Suppressor macrophage treated with lipopolysaccharide for 4 hours (primary cell): Measurements from ENCODE around the gene RBCK1.
"Not testable (repeated sequence)": the region's sequence is repeated elsewhere in the genome, so short reads cannot be mapped to it uniquely, and the experiment has no call there.

Experiments
- DNase-seq: peaks from one replicate; pipeline ENCODE4 v3.0.0-alpha.2; 2020

RBCK1 gene

GRCh38 chr20:376089-376488, 32.0 kb upstream of the RBCK1 start:
- no peak for DNase-seq

DNA sequence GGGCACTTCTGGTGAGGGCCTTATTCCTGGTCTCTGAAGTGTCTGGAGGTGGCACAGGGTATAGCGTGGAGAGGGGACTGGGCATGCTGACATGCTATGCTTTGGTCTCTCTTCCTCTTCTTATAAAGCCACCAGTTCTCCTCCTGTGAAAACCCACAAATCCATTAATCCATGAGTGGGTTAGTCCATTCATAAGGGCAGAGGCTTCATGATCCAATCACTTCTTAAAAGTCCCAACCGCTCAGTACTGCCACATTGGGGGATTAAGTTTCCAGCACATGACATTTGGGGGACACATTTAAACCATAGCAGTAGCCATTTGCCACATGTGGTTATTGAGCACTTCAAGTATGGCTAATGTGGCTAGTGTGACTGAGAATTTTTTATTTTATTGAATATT, 31.3 kb upstream of the RBCK1 start:
- no peak for DNase-seq

- DNase-seq, result not testable (repeated sequence)
These were observed 30.5 kb upstream of the RBCK1 start for GRCh38 chr20:377578-377977.

GRCh38 chr20:378961-379336, 29.1 kb upstream of the RBCK1 start:
- DNase-seq, result no peak

- peak; percentile 59 for DNase-seq
These were observed 27.1 kb upstream of the RBCK1 start for GRCh38 chr20:380763-381580.

DNA sequence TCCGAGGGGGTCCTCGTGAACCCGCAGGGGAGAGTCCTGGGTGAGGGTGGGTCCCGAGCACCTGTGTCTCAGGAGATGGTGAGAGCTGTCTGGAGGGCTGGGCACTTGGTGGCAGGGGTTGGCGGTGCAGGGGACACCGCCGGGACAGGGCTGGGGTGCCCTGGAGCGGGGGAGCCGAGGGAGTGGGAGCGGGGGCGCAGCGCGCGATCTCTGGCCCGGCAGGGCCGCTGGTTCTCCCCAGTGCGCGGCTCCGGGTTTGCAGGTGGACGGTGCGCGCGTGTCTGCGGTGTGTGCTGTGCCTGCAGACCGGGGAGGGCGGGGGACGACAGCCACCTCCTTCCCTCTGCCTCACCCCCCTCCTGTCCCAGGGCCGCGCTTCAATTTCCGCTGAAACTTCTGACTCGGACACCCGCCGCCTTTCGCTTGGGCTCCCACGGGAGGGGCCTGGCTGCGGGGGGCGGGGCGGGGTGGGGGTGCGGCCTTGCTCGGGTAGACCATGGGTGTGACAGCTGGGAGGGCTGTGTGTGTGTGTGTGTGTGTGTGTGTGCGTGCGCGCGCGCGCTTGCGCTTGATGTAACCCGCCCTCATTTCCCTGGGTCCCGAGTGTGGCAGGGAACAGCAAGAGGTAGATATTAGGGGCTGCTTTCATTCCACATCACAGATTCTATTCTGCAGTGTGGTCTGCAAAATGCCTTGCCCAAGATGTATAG, 26.4 kb upstream of the RBCK1 start:
- peak; percentile 62 for DNase-seq

GRCh38 chr20:382291-383115, 25.6 kb upstream of the RBCK1 start:
- no peak for DNase-seq

DNA sequence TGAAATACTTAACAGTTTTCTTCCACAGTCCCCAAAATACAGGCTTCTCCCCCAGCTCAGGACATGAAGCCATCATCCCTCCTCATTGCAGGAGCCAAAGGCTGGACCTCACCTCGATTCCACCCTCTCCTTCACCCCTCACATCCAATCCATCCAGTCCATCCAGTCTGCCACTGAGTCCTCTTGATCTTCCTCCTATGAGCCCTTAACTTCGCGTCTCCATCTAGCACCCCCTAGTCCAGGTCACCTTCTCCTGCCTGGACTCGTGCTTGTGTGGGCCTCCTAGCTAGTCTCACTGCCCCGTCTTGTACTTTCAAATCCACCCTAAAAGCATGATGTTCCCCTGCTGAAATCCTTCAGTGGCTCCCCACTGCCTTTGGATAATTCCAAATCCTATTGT, 24.2 kb upstream of the RBCK1 start:
- DNase-seq, result no peak

- no peak for DNase-seq
These were observed 23.4 kb upstream of the RBCK1 start for GRCh38 chr20:384723-385122.

- DNase-seq, result no peak
These were observed 22.7 kb upstream of the RBCK1 start for GRCh38 chr20:385448-385847.

DNA sequence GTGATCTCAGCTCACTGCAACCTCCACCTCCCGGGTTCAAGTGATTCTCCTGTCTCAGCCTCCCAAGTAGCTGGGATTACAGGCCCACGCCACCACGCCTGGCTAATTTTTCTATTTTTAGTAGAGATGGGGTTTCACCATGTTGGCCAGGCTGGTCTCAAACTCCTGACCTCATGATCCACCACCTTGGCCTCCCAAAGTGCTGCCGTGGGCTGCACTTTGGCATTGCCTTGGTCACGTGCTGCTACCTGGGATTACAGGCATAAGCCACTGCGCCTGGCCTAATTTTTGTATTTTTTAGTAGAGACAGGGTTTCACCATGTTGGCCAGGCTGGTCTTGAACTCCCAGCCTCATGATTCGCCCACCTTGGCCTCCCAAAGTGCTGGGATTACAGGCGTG, 21.5 kb upstream of the RBCK1 start:
- not testable (repeated sequence) for DNase-seq

- no peak for DNase-seq
These were observed 20.6 kb upstream of the RBCK1 start for GRCh38 chr20:387520-387919.

DNA sequence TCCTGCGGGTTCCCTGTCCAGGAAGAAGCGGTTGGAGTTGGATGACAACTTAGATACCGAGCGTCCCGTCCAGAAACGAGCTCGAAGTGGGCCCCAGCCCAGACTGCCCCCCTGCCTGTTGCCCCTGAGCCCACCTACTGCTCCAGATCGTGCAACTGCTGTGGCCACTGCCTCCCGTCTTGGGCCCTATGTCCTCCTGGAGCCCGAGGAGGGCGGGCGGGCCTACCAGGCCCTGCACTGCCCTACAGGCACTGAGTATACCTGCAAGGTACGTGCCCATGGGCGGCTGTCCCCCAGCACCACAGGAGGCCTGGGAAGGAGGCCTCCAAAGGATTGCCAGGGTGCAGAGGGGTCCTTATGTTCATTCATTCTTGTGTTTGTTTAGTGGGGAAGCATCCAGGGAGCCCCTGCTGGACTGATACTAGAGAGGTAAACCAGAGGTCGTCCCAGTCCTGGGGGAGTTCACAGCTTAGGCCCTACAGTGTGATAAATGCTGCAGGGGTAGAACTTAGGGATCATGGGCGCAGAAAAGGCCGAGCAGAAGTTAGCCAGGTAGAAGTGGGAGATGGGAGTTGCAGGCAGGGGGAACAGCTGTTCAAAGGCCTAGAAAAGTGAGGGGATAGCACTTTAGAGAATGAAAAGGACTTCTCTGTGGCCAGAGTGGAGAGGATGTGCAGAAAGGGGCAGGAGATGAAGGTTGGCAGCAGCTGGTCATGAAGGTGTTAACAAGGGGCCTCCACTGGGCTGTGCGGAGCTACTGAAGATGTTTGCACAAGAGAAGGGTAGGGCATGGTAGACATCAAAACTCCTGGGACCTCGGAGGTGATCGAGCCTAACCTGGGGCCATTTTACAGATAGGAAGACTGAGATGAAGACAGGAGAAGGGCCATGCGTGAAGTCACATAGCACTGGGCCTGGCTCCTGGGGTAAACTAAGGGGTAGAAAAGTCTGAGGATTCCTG, 19.8 kb upstream of the RBCK1 start:
- no peak for DNase-seq

- DNase-seq, result no peak
These were observed 18.9 kb upstream of the RBCK1 start for GRCh38 chr20:389220-389619.

- no peak for DNase-seq
These were observed 16.9 kb upstream of the RBCK1 start for GRCh38 chr20:391041-391711.

DNA sequence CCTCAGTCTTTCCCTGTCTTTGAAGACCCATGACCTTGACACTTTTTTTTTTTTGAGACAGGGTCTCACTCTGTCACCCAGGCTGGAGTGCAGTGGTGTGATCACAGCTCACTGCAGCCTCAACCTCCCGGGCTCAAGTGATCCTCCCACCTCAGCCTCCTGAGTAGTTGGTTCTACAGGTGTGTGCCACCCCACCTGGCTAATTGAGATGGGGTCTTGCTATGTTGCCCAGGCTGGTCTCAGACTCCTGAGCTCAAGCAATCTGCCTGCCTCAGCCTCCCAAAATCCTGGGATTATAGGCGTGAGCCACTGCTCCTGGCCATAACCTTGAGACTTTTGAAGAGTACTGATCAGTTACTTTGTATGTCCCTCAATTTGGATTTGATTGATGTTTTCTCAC, 14.8 kb upstream of the RBCK1 start:
- not testable (repeated sequence) for DNase-seq

- no peak for DNase-seq
These were observed 11.9 kb upstream of the RBCK1 start for GRCh38 chr20:396252-396618.

DNA sequence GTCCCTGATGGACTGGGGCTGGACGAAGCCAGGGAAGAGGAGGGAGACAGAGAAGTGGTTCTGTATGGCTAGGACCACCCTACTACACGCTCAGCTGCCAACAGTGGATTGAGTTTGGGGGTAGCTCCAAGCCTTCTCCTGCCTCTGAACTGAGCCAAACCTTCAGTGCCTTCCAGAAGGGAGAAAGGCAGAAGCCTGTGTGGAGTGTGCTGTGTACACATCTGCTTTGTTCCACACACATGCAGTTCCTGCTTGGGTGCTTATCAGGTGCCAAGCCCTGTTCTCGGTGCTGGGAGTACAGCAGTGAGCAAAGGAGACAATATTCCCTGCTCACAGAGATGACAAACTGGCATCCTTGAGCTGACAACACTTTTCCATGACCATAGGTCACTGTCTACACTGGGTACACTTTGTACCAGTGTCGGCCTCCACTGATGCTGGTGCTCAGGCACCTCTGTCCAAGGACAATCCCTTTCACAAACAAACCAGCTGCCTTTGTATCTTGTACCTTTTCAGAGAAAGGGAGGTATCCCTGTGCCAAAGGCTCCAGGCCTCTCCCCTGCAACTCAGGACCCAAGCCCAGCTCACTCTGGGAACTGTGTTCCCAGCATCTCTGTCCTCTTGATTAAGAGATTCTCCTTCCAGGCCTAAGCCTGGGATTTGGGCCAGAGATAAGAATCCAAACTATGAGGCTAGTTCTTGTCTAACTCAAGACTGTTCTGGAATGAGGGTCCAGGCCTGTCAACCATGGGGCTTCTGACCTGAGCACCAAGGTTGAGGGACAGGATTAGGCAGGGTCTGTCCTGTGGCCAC, 11.3 kb upstream of the RBCK1 start:
- no peak for DNase-seq

GRCh38 chr20:397432-398237, 10.5 kb upstream of the RBCK1 start:
- DNase-seq, result no peak

DNA sequence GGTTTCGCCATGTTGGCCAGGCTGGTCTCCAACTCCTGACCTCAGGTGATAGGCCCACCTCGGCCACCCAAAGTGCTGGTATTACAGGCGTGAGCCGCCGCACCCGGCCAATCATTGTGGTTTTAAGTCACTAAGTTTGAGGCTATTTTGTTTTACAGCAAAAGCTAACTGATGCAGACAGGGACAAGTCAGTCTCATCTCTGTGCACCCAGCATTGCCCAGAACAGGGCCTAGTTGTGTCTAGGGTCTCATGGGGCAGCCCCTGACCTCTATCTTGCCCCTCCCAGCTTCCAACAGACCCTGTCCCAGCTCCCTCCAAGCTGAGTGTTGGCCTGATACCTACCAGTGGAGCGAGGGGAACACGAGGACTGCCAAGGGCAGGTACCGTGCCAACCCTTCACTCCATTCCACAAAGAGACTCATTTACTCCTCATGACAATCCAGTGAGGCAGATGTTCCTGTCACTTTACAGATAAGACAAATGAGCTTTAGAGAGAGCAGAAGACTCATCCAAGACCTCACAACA, 8.9 kb upstream of the RBCK1 start:
- no peak for DNase-seq
